Cardiac fibroblast (primary cell): ENCODE data around the gene PKP4.

Experiments
- DNase-seq, 2 donors: peaks; one replicate each; pipeline versions ENCODE4 v3.0.0 to v3.0.0-alpha.2; 2010; ENCODE audit warnings: low read depth in 2 of 2
- H3K4me3 ChIP-seq, 2 donors: replicated peaks in 1 of 2; 1 replicate in 1 of 2; 2 replicates in 1 of 2; pipeline ENCODE4 v1.5.1; 2011; ENCODE audit warnings: low read depth in 2 of 2, low read length in 2 of 2, mild to moderate bottlenecking in 2 of 2, moderate library complexity in 1 of 2
- TF ChIP-seq, protein P1 (sequence below): IDR thresholded peaks from one replicate; pipeline ENCODE4 v1.5.1; 2011; ENCODE audit warnings: low read depth, mild to moderate bottlenecking, low read length, inconsistent platforms

PKP4 gene

GRCh38 chr2:158578703-158579330 is 122.1 kb downstream of the PKP4 start:
- TF ChIP-seq, protein P1, sequence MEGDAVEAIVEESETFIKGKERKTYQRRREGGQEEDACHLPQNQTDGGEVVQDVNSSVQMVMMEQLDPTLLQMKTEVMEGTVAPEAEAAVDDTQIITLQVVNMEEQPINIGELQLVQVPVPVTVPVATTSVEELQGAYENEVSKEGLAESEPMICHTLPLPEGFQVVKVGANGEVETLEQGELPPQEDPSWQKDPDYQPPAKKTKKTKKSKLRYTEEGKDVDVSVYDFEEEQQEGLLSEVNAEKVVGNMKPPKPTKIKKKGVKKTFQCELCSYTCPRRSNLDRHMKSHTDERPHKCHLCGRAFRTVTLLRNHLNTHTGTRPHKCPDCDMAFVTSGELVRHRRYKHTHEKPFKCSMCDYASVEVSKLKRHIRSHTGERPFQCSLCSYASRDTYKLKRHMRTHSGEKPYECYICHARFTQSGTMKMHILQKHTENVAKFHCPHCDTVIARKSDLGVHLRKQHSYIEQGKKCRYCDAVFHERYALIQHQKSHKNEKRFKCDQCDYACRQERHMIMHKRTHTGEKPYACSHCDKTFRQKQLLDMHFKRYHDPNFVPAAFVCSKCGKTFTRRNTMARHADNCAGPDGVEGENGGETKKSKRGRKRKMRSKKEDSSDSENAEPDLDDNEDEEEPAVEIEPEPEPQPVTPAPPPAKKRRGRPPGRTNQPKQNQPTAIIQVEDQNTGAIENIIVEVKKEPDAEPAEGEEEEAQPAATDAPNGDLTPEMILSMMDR = no peak
- DNase-seq = no peak
- no peak overlapping the region for H3K4me3 ChIP-seq

DNA sequence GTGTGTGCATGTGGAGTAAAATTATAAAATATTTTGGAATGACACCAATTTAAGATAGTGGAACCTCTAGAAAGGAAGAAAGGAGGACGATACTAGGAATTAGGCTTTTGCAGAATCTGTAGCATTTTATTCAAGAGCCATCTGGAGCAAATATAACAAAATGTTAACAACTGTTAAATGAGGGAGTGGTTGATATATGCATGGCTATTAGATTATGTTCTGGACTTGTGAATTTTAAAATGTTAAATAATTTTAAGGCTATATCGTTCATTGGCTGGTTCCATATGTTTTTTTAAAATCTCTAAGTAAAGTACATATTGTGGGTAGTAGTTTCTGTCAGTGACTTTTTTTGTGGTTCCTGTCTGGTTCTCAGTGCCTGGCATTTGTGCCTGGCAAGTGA is 123.2 kb downstream of the PKP4 start:
- TF ChIP-seq, protein P1 = no peak
- no peak overlapping the region for H3K4me3 ChIP-seq
- no peak for DNase-seq

GRCh38 chr2:158580760-158581159 is 124.0 kb downstream of the PKP4 start:
- no peak for DNase-seq
- TF ChIP-seq, protein P1 = no peak
- no peak overlapping the region for H3K4me3 ChIP-seq

GRCh38 chr2:158582670-158583069 is 125.9 kb downstream of the PKP4 start:
- TF ChIP-seq, protein P1 = no peak
- no peak for DNase-seq
- no peak overlapping the region for H3K4me3 ChIP-seq

GRCh38 chr2:158583923-158584322 is 127.2 kb downstream of the PKP4 start:
- no peak for DNase-seq
- TF ChIP-seq, protein P1 = no peak
- H3K4me3 ChIP-seq = no peak overlapping the region

- TF ChIP-seq, protein P1 = no peak
- H3K4me3 ChIP-seq = no peak overlapping the region
- peak; percentile 49 to 89 for DNase-seq
Measured at GRCh38 chr2:158586491-158586890, 129.7 kb downstream of the PKP4 start.

- DNase-seq = no peak
- H3K4me3 ChIP-seq = no peak overlapping the region
- TF ChIP-seq, protein P1 = no peak
Measured at GRCh38 chr2:158589303-158589702, 132.6 kb downstream of the PKP4 start.
